Measurements from ENCODE around the gene GOLT1A.

The GOLT1A gene

DNA sequence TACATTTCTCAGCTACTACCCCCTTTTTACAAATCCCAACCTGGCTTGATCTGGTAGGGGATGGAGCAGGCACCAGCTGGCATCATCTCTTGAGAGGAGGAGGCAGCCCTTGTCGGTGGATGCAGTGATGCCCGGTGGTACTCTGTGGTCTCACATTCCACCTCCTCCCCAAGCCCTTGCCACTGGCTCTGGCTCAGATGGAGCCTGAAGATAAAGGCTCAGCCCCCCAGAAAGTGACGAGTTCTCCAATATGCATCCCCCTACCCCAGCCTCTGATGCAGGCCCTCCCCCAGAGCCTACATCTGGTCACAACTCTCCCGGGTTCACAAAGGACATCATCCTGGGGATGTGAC, 3.8 kb upstream of the GOLT1A start:
- DNase-seq (ENCODE audit: low spot score), result no peak

DNA sequence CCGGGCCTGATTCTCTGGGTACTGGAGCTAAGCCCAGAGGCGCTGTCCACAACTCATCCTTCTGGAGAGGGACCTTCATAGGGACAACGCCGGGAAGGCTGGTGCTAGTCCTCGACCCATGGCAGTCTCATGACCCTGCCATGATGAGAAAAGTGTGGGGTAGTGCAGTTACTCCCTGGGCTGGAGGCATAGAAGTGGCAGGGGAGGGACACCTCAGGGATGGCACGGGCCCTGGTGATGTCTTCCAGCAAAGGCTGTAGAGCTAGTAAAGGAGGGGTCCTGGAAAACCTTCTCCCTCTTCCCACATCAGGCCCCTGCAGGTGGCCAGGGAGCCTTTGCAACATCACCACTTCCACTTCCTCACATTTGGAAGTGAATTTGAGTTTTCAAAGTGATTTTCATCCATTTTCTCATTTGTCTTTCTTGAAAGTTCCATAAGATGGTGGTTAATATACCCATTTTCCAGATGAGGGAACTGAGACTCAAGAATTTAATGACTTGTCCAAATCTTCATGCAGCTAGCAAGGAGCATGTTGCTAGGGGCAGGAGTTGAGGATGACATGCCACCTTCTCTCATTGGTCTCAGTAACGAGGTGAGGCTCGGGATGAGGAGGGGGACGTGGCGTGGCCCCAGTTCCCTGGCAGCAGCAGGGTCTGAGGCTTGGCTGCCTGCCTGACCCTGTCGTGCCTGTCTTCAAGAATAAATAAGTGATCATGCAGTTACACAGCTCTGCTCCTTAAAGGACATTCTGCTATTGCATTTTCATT, 3.3 kb upstream of the GOLT1A start:
- no peak for DNase-seq (ENCODE audit: low spot score)

DNA sequence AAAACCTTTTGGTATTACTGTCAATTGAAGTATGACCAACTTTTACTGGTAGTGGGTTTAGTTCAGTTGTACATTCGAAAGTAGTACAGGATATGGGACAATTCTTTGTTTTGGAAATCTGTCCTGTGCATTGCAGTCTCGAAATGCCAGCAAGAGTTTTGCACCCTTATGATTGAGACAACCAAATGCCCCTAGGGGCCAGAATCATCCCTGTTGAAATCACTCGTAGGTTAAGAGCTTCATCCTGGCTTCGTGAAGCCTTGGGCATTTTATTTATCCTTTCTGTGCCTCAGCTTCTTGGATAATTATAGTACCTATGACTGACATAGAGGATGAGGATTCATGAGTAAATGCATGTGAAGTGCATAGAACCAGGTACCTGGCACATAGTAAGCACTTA, 2.4 kb upstream of the GOLT1A start:
- DNase-seq (ENCODE audit: low spot score), result no peak

DNA sequence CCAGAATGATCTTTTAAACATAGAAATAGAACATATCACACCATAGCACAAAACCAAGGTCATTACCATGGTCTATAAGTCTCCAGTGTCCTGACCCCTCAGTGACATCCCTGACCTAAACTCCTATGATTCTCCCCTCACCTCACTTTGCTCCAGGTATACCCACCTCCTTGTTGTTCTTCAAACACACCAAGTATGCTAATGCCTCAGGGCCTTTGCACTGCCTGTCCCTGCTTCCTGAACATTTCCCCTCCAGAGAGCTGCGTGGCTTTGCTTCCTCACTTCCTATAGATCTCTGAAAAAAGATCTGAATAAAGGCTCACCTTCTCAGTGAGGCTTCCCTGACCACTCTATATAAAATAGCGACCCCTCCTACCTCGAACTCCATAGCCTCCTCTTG, 1.1 kb downstream of the GOLT1A start:
- no peak for DNase-seq (ENCODE audit: low spot score)

DNA sequence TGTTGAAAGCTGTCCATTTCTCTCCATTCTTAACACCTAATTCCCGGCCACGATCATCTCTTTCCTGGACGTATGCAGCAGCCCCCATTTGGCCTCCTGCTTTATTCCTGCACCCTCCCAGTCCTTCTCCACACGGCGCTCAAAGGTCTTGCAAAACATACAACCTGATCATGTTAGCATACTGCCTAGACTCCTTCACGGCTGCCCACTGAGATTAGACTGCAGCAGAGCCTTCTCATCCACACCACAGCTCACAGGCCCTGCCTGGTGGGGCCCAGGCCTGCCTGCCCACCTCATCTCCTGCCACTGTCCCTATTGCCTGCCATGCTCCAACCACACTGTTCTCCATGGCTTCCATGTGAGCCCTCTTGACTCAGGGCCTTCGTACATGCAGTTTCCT, 2.7 kb downstream of the GOLT1A start:
- DNase-seq (ENCODE audit: low spot score), result no peak

DNA sequence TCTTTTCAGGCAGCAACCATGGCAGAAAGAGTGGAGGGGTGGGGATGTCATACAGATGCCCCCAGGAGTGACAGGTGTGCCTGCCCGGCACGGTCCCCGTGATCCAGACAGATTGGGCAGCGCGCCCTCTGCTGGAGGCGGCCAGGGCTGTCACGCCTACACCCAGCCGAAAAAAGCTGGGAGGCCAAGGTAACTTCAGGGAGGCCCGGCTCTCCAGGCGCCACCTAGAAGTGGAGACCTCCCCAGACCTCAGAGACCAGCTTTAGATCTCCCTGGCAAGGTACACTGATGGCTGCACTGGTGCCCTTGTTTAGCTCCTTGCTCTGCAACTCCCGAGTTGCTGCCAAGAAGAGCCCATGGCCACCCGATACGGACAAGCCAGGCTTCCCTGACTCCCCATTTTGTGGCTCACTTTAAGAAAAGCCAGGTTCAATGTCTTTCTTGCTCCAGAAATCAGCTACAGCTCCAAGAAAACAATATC, 6.6 kb downstream of the GOLT1A start:
- DNase-seq (ENCODE audit: low spot score), result peak; percentile 45

DNA sequence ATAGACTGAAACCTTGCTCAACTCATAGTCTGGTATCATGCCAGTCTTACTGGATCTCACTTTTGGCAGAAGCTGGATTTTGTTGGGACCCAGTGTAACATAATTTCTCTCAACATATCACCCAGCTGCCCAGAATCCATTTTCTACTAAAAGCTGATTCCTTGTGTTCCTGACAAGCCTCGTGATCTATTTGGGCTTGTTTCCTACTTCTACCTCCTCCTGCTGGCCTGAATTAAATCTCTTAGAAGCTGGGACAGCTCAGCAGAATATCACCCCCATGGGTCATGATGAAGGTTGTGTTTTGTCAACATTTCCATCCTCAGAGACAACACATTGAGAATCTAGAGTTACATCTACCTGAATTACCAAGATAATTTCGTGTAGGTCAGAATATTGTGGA, 7.7 kb downstream of the GOLT1A start:
- no peak for DNase-seq (ENCODE audit: low spot score)

DNA sequence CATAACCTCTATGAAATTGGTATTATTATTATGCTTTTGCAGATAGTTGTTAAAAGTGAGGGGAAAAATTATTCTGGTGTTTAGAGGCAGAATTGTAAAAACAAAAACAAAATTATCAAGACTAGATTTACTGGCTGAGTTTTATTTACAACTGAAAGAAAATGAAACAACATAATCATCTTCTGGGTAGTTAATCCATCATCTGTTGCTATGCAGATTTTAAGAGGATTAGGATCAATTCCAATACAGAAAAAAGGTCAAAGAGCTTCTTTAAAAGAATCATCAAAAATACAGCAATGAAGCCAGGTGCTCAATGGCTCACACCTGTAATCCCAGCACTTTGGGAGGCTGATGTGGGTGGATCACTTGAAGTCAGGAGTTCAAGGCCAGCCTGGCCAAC, 8.3 kb downstream of the GOLT1A start:
- no peak for DNase-seq (ENCODE audit: low spot score)

DNA sequence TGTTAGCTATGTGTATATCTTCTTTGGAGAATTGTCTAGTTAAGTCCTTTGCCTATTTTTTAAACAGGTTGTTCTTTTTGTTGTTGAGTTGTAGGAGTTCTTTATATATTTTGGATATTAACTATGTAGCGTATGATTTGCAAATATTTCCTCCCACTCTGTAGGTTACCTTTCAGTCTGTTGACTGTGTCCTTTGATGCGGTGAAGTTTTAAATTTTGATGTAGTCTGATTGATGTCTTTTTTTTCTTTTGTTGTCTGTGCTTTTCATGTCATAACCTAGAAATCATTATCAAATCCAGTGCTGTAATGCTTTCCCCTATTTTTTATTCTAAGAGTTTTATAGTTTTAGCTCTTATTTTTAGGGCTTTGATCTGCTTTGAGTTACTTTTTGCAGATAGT, 8.8 kb downstream of the GOLT1A start:
- DNase-seq (ENCODE audit: low spot score), result no peak

DNA sequence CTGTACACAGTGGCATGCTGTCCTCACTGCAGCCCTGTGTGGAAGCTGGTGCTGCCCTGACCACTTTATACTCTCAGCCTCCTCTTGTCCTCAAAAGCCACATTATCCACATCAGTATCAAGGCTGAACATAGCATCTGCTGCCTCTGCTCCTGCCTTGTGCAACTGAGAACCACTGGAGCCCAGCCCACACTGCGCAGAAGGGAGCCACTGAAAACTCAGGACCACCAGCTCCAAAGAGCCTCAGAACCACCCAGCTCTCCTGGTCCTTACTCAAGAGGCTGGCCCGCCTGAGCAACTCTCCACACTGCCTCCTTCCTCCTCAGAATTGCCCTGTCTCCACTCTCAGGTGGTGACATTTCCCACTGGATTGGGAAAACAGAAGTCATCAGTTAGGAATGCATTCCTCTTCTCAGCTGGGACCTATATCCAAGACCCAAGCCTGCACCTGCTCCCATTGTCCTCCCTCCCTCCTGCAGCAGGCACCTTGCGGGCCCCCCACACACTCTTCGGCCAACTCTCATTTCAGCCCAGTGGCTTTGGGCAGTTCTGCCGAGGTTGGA, 10.5 kb downstream of the GOLT1A start:
- DNase-seq (ENCODE audit: low spot score), result no peak

DNA sequence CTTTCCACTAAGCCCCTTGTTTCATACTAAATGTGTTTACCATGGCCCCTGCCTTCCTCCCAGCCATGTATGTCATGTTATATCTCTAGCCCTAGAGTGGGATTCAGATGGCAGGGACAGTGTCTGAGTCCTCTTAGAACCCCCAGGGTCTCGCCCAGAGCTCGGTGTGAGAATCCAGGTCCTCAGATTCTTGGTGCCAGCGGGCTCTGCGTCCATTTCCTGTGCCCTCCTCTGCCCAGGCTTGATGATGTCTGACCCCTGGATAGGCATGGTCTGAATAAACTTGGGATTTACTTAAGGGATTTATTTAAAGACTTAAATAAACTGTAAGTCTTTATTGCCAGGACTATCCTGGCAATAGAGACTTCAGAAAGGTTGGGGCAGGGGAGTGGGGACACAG, 11.3 kb downstream of the GOLT1A start:
- DNase-seq (ENCODE audit: low spot score), result no peak

DNA sequence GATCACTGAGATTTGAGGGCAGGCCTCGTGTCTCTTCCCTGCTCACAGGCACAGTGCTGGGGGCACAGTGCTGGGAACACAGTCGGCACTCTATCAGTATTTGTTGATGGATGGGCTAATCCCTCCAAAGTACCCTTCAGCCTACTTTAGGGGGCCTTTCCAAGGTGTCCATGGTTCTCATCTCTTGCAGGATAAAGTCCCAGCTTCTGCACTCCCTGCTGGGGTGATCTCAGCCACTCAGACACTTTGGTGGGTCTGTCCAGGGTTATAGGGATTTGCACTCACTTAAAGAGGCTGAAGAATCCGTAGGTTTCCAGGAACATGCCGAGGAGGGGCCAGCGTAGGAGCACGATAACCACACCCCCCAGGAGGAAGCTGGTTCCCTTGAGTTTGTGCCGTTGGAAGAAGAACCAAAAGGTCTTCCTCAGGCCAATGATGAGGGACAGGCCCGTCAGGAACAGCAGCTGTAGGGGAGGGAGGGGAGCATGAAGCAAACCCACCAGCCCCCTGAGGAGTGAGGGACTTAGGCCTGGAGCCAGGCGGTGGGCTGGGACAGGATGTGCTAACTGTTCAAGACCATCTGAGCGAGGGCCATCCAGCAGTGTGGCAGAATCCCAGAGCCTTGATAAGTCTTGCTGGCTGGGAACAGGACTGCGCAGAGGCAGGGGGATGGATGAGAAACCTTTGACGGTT, 12.3 kb downstream of the GOLT1A start:
- DNase-seq (ENCODE audit: low spot score), result no peak

DNA sequence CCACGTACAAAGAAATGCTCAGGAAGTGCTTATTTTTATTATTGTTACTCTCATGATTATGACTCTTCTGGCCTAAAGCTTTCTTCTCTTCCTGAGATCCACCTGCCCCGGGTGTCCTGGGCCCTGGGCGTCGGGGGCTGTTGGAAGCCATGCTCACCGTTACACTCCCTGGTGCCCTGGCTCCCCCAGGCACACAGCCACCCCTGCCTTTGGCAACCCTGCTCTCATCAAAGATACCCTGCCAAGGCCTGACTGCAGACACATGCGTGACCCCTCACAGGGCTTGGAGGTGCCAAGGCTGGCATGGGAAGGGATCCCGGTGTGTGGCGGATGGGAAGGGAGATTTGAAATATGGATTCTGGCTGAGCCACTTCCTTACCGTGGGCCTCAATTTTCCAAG, 14.2 kb downstream of the GOLT1A start:
- DNase-seq (ENCODE audit: low spot score), result no peak

DNA sequence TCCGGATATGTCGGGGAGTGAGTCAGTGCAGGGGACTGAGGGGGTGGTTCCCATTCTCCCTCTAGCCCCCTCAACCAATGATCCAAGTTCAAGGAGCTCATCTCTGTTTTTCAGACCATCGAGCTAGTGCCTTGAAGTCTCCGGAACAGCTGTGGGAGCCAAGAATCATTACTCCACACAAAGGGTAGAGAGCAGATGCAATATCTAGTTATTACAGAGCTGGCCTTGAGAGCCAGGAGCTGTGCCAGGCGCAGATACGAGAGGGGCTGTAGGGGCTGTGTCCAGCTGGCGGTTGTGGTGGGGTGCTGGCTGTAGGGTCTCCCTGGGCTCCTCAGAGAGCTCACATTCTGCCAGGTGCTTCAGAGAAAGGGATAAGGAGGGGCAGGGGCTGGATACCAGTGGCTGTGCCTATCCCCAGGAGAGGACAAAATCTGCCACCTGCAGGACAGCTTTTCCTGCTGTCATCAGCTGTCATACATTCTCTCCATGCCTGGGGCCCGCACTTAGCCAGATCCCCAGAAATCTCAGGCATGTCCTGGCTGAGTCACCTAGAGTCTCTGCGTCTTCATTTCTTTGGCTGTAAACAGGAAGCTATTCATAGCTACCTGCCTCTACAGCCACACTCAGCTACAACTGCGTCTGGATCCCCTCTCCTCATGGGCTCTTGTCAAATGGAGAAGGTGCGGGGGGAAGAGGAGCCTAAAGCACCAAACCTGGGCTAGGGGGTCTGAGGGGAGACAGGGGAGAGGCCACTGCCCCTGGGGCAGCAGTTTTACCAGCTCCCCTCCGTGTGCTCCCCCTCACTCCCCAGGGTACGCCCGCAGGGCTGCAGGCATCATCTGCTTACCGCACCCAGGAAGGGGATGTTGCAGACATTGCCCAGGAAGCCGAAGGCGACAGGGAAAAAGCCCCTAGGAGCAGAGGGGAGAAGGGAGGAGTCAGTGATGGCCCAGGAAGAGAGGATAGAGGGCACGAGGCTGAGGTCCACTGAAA, 15.1 kb downstream of the GOLT1A start:
- no peak for DNase-seq (ENCODE audit: low spot score)

DNA sequence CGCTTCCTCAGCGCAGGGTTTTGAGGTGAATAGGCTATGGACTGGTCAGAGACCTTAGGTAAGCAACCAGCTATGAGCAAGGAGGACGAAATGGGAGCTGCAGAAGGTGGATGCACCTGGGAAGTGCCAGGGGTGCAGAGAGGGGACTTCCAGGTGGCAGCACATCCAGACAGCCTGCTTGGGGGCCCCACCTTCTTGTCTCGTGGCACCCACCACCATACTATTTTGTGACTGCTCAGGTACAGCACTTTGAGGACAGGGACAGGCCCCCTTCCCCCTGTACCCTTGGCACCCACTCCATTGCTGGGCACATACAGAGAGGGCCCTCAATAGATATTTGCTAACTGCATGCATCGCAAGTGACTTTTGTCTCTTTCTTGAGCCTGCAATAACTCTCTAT, 16.7 kb downstream of the GOLT1A start:
- DNase-seq (ENCODE audit: low spot score), result no peak

DNA sequence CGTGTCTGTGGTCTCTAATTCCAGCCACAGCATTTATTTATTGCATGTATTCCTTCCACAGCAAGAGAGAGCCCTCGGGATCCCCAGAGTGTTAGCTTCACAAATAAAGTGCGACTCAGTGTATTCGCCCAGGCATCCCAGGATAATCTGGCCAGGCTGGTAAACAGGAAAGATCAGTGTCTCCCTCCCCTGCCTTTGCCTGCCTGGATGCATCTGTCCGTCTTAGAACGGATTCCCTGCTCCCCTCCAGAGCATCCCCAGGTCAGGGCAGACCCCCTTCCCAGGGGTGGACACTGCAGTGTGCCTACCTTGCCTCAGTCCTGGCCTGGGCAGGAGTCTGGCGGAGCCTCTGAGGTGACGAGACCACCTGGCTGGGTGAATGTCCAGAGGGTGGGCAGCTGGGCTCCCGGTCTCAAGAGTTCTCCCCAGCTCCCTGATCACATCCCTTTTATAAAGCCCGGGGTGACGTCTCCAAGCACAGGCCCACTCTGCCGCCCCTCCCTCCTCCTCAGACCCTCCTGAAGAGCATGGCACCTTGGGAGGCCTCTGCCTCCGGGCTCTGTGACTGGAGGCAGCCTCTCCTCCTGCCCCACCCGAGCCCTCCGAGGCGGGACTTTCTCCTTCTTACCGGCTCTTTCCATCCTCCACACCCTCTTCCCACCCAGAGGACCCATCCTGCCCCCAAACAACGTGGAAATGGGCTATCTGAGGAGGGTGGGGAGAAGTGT, 17.6 kb downstream of the GOLT1A start, which contains the start of gene KISS1:
Gene KISS1, minus strand, starts transcription at position 424 of the 728 bp plus-strand sequence. CDS start 3,615 bp downstream, outside the sequence.
- DNase-seq (ENCODE audit: low spot score), result no peak

DNA sequence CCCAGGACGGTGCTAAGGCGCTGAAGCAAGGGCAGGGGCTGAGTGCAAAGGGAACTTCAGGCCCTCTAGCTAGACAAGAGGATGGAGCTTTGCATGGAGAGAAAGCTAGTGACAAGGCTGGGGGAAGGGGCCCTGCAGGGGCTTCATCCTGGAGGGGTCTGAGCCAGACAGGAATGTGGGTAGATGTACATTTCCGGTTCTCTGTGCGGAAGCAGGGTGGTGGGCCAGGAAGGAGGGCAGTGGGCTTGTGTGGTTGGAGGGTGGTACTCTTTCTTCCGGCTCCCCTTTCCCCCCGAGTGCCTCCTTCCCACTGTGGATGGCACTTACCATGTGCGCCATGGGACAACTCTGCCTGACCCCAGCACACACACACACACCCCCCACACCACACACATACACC, 19.0 kb downstream of the GOLT1A start:
- DNase-seq (ENCODE audit: low spot score), result no peak

DNA sequence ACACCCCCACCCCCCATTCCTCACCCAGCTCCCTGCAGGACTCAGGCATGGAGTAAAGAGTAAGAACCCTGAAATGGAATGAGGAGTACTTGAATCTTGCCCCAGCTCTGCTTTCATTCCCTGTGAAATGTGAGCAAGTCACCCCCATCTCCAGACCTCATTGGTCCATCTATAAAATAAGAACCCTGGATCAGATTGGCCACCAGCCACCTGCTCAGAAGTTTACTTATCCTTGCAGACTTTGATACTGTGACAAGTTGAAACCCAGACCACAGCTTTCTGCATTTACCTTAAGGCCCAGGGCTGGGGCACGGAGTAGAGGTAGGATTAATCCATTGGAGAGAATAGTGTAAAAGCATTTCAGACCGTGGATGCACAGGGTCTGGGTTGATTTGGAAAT, 19.7 kb downstream of the GOLT1A start:
- DNase-seq (ENCODE audit: low spot score), result no peak

DNA sequence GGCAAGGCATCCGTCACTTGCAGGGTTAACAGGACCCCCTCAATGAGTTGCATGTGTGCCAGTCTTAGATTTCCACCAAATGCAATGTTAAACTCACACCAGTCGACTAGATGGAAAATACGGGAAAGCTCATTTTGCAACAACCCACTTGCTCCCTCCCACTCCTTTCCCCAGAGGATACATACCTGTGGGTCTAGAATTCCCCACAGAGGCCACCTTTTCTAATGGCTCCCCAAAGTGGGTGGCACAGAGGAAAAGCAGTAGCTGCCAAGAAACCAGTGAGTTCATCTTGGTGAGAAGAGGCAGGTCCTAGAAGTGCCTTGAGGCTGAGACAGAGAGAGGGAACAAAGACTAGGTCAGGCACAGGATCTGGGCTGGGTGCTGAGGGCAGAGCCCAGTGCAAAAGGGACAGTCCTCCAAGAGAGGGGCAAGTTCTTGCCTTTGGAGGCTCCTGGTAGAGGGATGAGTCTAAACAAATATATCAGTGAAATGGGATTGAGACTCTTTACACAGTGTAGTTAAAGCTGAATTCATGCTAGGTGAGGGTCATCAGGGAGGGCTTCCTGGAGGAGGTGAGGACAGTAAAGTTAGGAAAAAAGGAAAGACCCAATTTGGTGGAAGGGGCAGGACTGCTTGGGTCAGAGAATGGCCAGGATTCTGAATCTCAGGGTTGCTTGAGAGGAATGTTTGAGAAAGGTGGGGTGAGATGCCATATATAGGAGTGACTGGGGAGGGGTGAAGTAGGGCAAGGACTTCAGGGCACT, 21.0 kb downstream of the GOLT1A start:
- no peak for DNase-seq (ENCODE audit: low spot score)

DNA sequence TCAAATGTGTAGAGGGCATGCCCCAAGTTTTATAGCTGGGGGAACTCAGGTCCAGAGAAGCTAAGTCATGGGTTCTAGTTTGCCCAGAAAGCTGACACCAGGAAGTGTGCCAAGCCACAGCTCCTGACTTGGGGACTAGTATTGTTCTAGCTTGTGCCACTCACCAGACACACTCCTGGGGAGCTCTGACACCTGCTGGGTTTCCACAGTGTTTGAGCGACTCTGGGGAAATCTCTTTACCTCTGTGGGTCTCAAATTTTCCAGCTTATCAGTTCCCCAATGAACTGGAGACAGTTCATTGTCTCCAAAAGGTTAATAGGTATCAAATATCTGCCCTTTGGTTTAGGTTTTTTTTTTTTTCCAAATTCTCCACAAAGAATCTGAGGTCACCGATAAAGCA, 21.7 kb downstream of the GOLT1A start:
- no peak for DNase-seq (ENCODE audit: low spot score)

DNA sequence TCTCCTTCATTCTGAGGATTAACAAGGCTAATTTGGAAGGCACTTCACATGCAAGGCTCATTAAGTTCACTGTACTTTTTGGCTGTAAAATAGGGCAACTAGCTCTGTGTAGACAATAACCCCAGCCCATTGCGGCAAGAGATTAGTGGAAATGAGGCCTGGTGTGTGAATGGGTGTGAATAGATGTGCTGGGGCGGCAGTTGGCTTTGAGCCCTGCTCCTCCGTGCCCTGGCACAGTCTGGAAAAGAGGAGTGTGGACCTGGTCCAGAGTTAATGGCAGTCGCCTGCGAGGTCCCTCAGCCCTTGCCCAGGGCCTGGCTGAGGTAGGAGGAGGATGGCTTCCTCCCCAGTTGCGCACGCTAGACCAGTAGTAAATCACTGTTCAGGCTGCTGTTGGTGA, 22.3 kb downstream of the GOLT1A start:
- DNase-seq (ENCODE audit: low spot score), result no peak

All from hematopoietic multipotent progenitor cell treated with erythropoietin and hydrocortisone succinate and interleukin-3 and kit ligand, for 15 days (in vitro differentiated cells).